Tibial nerve (tissue), 4 donors: Measurements from ENCODE around the gene VRK3. TPM values are rescaled to one million over a fixed set of nuclear protein-coding genes. Genes with fewer than 3 reads are reported as not detected.

Experiments
- DNase-seq, 2 donors: peaks; one replicate each; pipeline ENCODE4 v3.0.0-alpha.2; 2019; ENCODE audit warnings: low spot score in 2 of 2
- H3K27ac ChIP-seq, 4 donors: fragments of 200-600 bp; sonication (generic) in 3 of 4; one replicate each; pipeline ENCODE4 v1.5.1; 2017 to 2019; ENCODE audit warnings: mild to moderate bottlenecking in 1 of 4
- H3K27me3 ChIP-seq, 2 donors: fragments of 200-600 bp; sonication (generic) in 1 of 2; one replicate each; pipeline versions ENCODE4 v1.5.1 to v1.6.0; 2017 to 2019
- H3K36me3 ChIP-seq, 3 donors: fragments of 200-600 bp; sonication (generic); one replicate each; pipeline ENCODE4 v1.5.1; 2018 to 2019
- H3K4me1 ChIP-seq, 4 donors: fragments of 200-600 bp; sonication (generic) in 3 of 4; one replicate each; pipeline ENCODE4 v1.5.1; 2017 to 2019
- H3K4me3 ChIP-seq, 4 donors: fragments of 200-600 bp; sonication (generic) in 3 of 4; one replicate each; pipeline ENCODE4 v1.5.1; 2017 to 2019; ENCODE audit warnings: mild to moderate bottlenecking in 1 of 4, moderate library complexity in 1 of 4
- H3K9me3 ChIP-seq, 4 donors: fragments of 200-600 bp; sonication (generic) in 3 of 4; one replicate each; pipeline ENCODE4 v1.5.1; 2017 to 2019
- EP300 ChIP-seq, 2 donors: sonication (generic); formaldehyde crosslinking; IDR thresholded peaks; one replicate each; pipeline ENCODE4 v1.6.1; 2017; ENCODE audit warnings: antibody characterized with exemption in 2 of 2, mild to moderate bottlenecking in 1 of 2
- POLR2A ChIP-seq, 2 donors: fragments of 450-650 bp; IDR thresholded peaks; one replicate each; pipeline ENCODE4 v1.6.1; 2017; ENCODE audit warnings: antibody characterized with exemption in 2 of 2, mild to moderate bottlenecking in 2 of 2, moderate library complexity in 2 of 2
- WGBS, 2 donors: methylation state at CpG; one replicate each; pipeline ENCODE4 v1.1.5; 2018; 5-methylcytosine and 5-hydroxymethylcytosine counted together
- total RNA-seq, 4 donors: library from RNA; depleted of rRNA; stranded (reverse); fragments of >200 nt; gene quantifications; one replicate each; pipeline ENCODE4 v1.1.0, GENCODE V29; 2016
- TF ChIP-seq, protein P1 (sequence below), 5 experiments: fragments of 200-600 bp in 3 of 5; fragments of 450-650 bp in 2 of 5; sonication (generic) in 3 of 5; IDR thresholded peaks; one replicate each; pipeline ENCODE4 v1.5.1; 2016 to 2019; ENCODE audit warnings: antibody characterized with exemption in 5 of 5, mild to moderate bottlenecking in 3 of 5, moderate library complexity in 2 of 5

VRK3 gene
- total RNA-seq, 4 donors from 2014 or later: 25.7 to 51.3 (median 30.1) TPM

DNA sequence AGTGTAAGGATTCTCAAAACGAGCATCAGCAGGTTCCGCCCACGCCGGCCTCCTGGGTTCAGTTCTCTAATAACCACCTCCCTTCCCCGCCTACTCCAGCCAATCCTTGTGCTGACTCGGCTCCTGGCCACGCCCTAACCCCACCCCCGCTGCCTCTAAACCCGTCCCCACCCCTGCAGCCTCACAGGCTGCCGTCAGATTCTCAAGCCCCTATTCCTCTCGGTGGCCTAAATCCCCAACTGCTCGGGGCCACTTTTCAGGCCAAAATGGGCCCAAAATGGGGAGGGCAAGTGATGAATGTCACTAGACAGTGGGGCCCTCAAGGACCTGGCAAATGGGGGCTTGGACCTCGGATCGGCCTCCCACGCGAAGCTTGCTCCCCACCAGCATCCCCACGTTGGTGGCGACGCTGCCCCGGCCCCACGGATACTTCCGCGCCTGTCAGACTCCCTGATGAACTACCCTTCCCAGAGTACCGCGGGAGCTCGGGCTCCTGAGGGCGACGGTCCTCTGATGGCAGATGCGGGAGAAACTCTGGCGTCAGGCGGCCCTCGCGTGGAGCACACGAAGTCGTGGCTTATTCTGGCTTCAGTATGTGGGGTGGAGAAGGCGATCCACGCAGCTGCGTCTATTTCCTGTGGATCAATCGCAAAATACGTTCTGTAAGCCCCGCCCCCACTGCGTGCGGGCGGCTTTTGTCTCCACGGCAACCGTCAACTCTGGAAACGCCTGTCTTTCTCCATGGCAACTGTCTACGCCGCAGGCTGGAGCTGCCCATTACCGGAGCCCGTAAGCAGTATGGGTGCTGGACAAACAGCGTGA, 25.4 kb upstream of the VRK3 start:
- no peaks in the 10 kb centered on the region for H3K4me1 ChIP-seq
- peak overlapping the region in 2 of 4 donors; percentile 31 to 44 for H3K27ac ChIP-seq
- H3K4me3 ChIP-seq: peak overlapping the region; percentile 18 to 50 (median 33)
- peaks cover 2 to 32% (median 2%) of the 10 kb centered on the region in 3 donors for H3K36me3 ChIP-seq
- 2 to 4% methylated on average over 29 to 51 of the region's 52 CpGs for WGBS, 2 donors
- TF ChIP-seq POLR2A (IDR thresholded peaks at IDR 0.05): no peak
- TF ChIP-seq, protein P1, sequence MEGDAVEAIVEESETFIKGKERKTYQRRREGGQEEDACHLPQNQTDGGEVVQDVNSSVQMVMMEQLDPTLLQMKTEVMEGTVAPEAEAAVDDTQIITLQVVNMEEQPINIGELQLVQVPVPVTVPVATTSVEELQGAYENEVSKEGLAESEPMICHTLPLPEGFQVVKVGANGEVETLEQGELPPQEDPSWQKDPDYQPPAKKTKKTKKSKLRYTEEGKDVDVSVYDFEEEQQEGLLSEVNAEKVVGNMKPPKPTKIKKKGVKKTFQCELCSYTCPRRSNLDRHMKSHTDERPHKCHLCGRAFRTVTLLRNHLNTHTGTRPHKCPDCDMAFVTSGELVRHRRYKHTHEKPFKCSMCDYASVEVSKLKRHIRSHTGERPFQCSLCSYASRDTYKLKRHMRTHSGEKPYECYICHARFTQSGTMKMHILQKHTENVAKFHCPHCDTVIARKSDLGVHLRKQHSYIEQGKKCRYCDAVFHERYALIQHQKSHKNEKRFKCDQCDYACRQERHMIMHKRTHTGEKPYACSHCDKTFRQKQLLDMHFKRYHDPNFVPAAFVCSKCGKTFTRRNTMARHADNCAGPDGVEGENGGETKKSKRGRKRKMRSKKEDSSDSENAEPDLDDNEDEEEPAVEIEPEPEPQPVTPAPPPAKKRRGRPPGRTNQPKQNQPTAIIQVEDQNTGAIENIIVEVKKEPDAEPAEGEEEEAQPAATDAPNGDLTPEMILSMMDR (IDR thresholded peaks at IDR 0.05): no peak
- peak in 1 of 2 donors; percentile 6 for TF ChIP-seq EP300 (IDR thresholded peaks at IDR 0.05)
- peaks cover 0 to 90% (median 10%) of the 10 kb centered on the region in 4 donors for H3K9me3 ChIP-seq
- no peaks in the 10 kb centered on the region for H3K27me3 ChIP-seq
- DNase-seq: peak; percentile 19 to 75

DNA sequence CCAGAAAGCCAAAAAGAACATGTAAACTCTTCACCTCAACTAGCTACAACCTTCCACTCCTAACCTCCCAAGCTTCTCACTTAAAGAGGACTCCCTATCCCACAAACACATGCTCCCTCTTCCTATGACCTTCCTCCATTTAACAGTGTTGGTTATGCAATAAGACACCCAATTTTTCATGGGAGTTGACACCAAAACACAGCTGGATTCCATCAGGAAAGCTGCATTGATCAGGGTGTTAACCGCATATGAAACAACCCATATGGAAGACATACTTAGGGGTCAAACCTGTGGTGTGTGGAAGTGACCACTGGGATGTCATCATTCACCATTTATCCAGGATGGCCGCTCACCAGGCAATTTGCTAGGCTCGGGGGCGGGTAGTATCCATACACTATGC, 22.5 kb upstream of the VRK3 start:
- DNase-seq: no peak
- no peak overlapping the region for H3K27ac ChIP-seq
- H3K27me3 ChIP-seq: no peaks in the 10 kb centered on the region
- H3K9me3 ChIP-seq: peaks cover 0 to 99% (median 22%) of the 10 kb centered on the region in 4 donors
- TF ChIP-seq POLR2A (IDR thresholded peaks at IDR 0.05): no peak
- no peak for TF ChIP-seq EP300 (IDR thresholded peaks at IDR 0.05)
- TF ChIP-seq, protein P1 (IDR thresholded peaks at IDR 0.05): no peak
- WGBS, 2 donors: 85 to 88% methylated on average over 4 of the region's 4 CpGs
- H3K4me3 ChIP-seq: no peak overlapping the region
- no peaks in the 10 kb centered on the region for H3K4me1 ChIP-seq
- H3K36me3 ChIP-seq: peaks cover 6 to 61% (median 26%) of the 10 kb centered on the region in 3 donors

DNA sequence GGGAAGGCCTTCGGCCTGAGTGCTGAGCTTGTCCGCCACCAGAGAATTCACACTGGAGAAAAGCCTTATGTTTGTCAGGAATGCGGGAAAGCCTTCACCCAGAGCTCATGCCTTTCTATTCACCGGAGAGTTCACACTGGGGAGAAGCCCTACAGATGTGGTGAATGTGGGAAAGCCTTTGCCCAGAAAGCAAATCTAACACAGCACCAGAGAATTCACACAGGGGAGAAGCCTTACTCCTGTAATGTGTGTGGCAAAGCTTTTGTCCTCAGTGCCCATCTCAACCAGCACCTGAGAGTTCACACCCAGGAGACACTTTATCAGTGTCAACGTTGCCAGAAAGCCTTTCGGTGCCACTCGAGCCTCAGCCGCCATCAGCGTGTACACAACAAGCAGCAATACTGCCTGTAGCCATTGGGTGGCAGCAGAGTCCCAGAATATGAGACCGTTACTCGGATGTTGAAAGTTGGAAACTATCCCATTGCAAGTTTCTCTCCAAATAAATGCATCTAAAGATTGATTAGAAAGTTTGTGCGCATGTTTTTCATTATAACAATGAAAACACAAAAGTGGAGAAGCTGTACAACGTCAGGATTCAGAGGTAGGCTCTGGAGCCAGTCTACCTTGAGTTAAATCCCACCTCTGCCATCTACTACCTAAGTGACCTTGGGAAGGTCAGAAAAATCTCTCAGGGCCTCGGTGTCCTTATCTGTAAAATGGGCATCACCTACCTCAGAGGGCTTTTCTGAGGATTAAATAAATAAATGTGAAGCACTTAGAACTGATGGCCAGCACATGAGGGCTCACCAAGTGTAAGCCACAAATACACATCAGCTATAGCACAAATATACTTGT, 21.7 kb upstream of the VRK3 start:
- H3K27me3 ChIP-seq: no peaks in the 10 kb centered on the region
- peaks cover 12 to 69% (median 34%) of the 10 kb centered on the region in 3 donors for H3K36me3 ChIP-seq
- H3K4me1 ChIP-seq: no peaks in the 10 kb centered on the region
- peaks cover 0 to 99% (median 22%) of the 10 kb centered on the region in 4 donors for H3K9me3 ChIP-seq
- WGBS, 2 donors: 67 to 70% methylated on average over 14 of the region's 14 CpGs
- TF ChIP-seq EP300 (IDR thresholded peaks at IDR 0.05): no peak
- TF ChIP-seq, protein P1 (IDR thresholded peaks at IDR 0.05): peak; percentile 24 to 37 (median 31)
- no peak overlapping the region for H3K27ac ChIP-seq
- no peak overlapping the region for H3K4me3 ChIP-seq
- DNase-seq: peak; percentile 26 to 77

DNA sequence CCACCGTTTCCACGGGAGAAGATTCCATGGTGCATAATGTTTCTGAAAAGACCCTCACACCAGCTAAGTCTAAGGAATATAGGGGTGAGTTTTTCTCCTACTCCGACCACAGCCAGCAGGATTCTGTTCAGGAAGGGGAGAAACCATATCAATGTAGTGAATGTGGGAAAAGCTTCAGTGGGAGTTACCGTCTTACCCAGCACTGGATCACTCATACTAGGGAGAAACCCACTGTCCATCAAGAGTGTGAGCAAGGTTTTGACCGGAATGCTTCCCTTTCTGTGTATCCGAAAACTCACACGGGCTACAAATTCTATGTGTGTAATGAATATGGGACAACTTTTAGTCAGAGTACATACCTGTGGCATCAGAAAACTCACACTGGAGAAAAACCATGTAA, 19.8 kb upstream of the VRK3 start:
- Histone ChIP-seq H3K4me1 (no peaks in the 10 kb centered on the region), H3K27me3 (no peaks in the 10 kb centered on the region), H3K9me3 (peaks cover 0 to 94% (median 22%) of the 10 kb centered on the region in 4 donors), H3K27ac (no peak overlapping the region), H3K4me3 (no peak overlapping the region), H3K36me3 (peaks cover 16 to 89% (median 53%) of the 10 kb centered on the region in 3 donors)
- WGBS, 2 donors: 94% methylated on average over 7 of the region's 7 CpGs
- TF ChIP-seq POLR2A (IDR thresholded peaks at IDR 0.05) (no peak), EP300 (IDR thresholded peaks at IDR 0.05) (no peak)
- TF ChIP-seq, protein P1 (IDR thresholded peaks at IDR 0.05): no peak
- no peak for DNase-seq
